Mucosa of descending colon (tissue), 3 donors: ENCODE results near the gene PTPRM. TPM values are rescaled to one million over a fixed set of nuclear protein-coding genes. Genes with fewer than 3 reads are reported as not detected.

Experiments
- ATAC-seq: fragments of 200-7000 bp; cut with Tn5 transposase; one replicate; pipeline ENCODE4 v1.9.1; 2020; ENCODE audit warnings: mild to moderate bottlenecking, moderate library complexity
- DNase-seq, 3 donors: peaks; one replicate each; pipeline ENCODE4 v3.0.0-alpha.2; 2020
- H3K36me3 ChIP-seq: fragments of 200-600 bp; one replicate; pipeline ENCODE4 v1.8.0; 2021; ENCODE audit warnings: low read depth, mild to moderate bottlenecking
- H3K4me1 ChIP-seq: fragments of 200-600 bp; one replicate; pipeline ENCODE4 v1.8.0; 2021; ENCODE audit warnings: low read depth, mild to moderate bottlenecking
- H3K4me3 ChIP-seq: fragments of 200-600 bp; one replicate; pipeline ENCODE4 v1.8.0; 2021; ENCODE audit warnings: mild to moderate bottlenecking
- H3K9me3 ChIP-seq: fragments of 200-600 bp; one replicate; pipeline ENCODE4 v1.8.0; 2021; ENCODE audit warnings: mild to moderate bottlenecking
- CTCF ChIP-seq: fragments of 200-600 bp; IDR thresholded peaks from one replicate; pipeline ENCODE4 v1.8.0; 2022; ENCODE audit warnings: antibody characterized with exemption, mild to moderate bottlenecking
- intact Hi-C, 2 donors: fragments of 100-400 bp; cut with DNase I in 1 of 2; cut with micrococcal nuclease in 1 of 2; formaldehyde crosslinking; loops; one replicate each; pipeline versions ENCODE4 v1.11.0 to v1.11.1; 2022; cut with DNase I, micrococcal nuclease
- total RNA-seq, 3 donors: library from RNA; stranded (reverse); fragmentation: NEBNext Ultra II Directional in 2 of 3; extraction: Animal tissue kit (Norgen Biotek cat#: 25700) in 2 of 3; gene quantifications; one replicate each; pipeline versions ENCODE4 v1.2.1 to v1.2.4, GENCODE V29; 2021 to 2023
- donor health status: DM: no; HTN: no; CAD: no; lungs with moderate emphysema.
- donor health status: DM: no; HTN: no; CAD: no.
- donor health status: DM: no; HTN: yes; CAD: no.

PTPRM gene
- total RNA-seq, 3 donors from 2014 or later: 15.3 to 41.1 (median 19.6) TPM

GRCh38 chr18:7545734-7546133 is 21.4 kb upstream of the PTPRM start:
- TF ChIP-seq CTCF: no peak
- Histone ChIP-seq H3K36me3 (no peaks in the 10 kb centered on the region), H3K4me3 (no peak overlapping the region), H3K9me3 (no peaks in the 10 kb centered on the region), H3K4me1 (no peaks in the 10 kb centered on the region)
- intact Hi-C loops: no loop called here
- no peak for ATAC-seq
- DNase-seq: no peak

GRCh38 chr18:7548221-7548620 is 18.9 kb upstream of the PTPRM start:
- no peaks in the 10 kb centered on the region for H3K4me1 ChIP-seq
- DNase-seq (no peak), ATAC-seq (no peak)
- no peaks in the 10 kb centered on the region for H3K9me3 ChIP-seq
- intact Hi-C loops: no loop called here
- H3K36me3 ChIP-seq: no peaks in the 10 kb centered on the region
- no peak overlapping the region for H3K4me3 ChIP-seq
- no peak for TF ChIP-seq CTCF

GRCh38 chr18:7548721-7549120 is 18.4 kb upstream of the PTPRM start:
- ATAC-seq (no peak), DNase-seq (no peak)
- Histone ChIP-seq H3K4me3 (no peak overlapping the region), H3K9me3 (no peaks in the 10 kb centered on the region), H3K4me1 (no peaks in the 10 kb centered on the region), H3K36me3 (no peaks in the 10 kb centered on the region)
- no peak for TF ChIP-seq CTCF
- intact Hi-C loops: no loop called here

GRCh38 chr18:7557973-7558372 is 9.1 kb upstream of the PTPRM start:
- TF ChIP-seq CTCF: no peak
- DNase-seq: no peak
- H3K4me1 ChIP-seq: no peaks in the 10 kb centered on the region
- ATAC-seq: no peak
- no peak overlapping the region for H3K4me3 ChIP-seq
- H3K9me3 ChIP-seq: no peaks in the 10 kb centered on the region
- intact Hi-C loops: no loop called here
- H3K36me3 ChIP-seq: no peaks in the 10 kb centered on the region

- Histone ChIP-seq H3K4me1 (no peaks in the 10 kb centered on the region), H3K4me3 (no peak overlapping the region), H3K36me3 (no peaks in the 10 kb centered on the region), H3K9me3 (no peaks in the 10 kb centered on the region)
- TF ChIP-seq CTCF: no peak
- intact Hi-C loops: no loop called here
- no peak for DNase-seq
- no peak for ATAC-seq
Observed at GRCh38 chr18:7558769-7559168, 8.3 kb upstream of the PTPRM start.

- no peaks in the 10 kb centered on the region for H3K9me3 ChIP-seq
- H3K36me3 ChIP-seq: no peaks in the 10 kb centered on the region
- ATAC-seq: no peak
- DNase-seq: no peak
- H3K4me1 ChIP-seq: no peaks in the 10 kb centered on the region
- intact Hi-C loops: loop anchor here in 1 of 2 donors (10.0 kb wide), 1 partner anchor 275 kb away; no protein-coding TSS in a partner anchor
- TF ChIP-seq CTCF: no peak
- H3K4me3 ChIP-seq: no peak overlapping the region
Observed at GRCh38 chr18:7559709-7560319, 7.3 kb upstream of the PTPRM start.
